Mucosa of descending colon (tissue), 3 donors: Measurements from ENCODE around the gene RBP3. TPM values are rescaled to one million over a fixed set of nuclear protein-coding genes. Genes with fewer than 3 reads are reported as not detected.
A peak's percentile ranks its signal among the peaks of the same experiment; 100 is the strongest.
"Not testable (repeated sequence)": the region's sequence is repeated elsewhere in the genome, so short reads cannot be mapped to it uniquely, and the experiment has no call there.

Experiments
- ATAC-seq: fragments of 200-7000 bp; cut with Tn5 transposase; one replicate; pipeline ENCODE4 v1.9.1; 2020; ENCODE audit warnings: mild to moderate bottlenecking, moderate library complexity
- DNase-seq, 3 donors: peaks; one replicate each; pipeline ENCODE4 v3.0.0-alpha.2; 2020
- H3K36me3 ChIP-seq: fragments of 200-600 bp; one replicate; pipeline ENCODE4 v1.8.0; 2021; ENCODE audit warnings: low read depth, mild to moderate bottlenecking
- H3K4me1 ChIP-seq: fragments of 200-600 bp; one replicate; pipeline ENCODE4 v1.8.0; 2021; ENCODE audit warnings: low read depth, mild to moderate bottlenecking
- H3K4me3 ChIP-seq: fragments of 200-600 bp; one replicate; pipeline ENCODE4 v1.8.0; 2021; ENCODE audit warnings: mild to moderate bottlenecking
- H3K9me3 ChIP-seq: fragments of 200-600 bp; one replicate; pipeline ENCODE4 v1.8.0; 2021; ENCODE audit warnings: mild to moderate bottlenecking
- intact Hi-C, 2 donors: fragments of 100-400 bp; cut with DNase I in 1 of 2; cut with micrococcal nuclease in 1 of 2; formaldehyde crosslinking; loops; one replicate each; pipeline versions ENCODE4 v1.11.0 to v1.11.1; 2022; cut with DNase I, micrococcal nuclease
- total RNA-seq, 3 donors: library from RNA; stranded (reverse); fragmentation: NEBNext Ultra II Directional in 2 of 3; extraction: Animal tissue kit (Norgen Biotek cat#: 25700) in 2 of 3; gene quantifications; one replicate each; pipeline versions ENCODE4 v1.2.1 to v1.2.4, GENCODE V29; 2021 to 2023
- TF ChIP-seq, protein P1 (sequence below): fragments of 200-600 bp; IDR thresholded peaks from one replicate; pipeline ENCODE4 v1.8.0; 2022; ENCODE audit warnings: antibody characterized with exemption, mild to moderate bottlenecking
- donor health status: DM: no; HTN: no; CAD: no; lungs with moderate emphysema.
- donor health status: DM: no; HTN: no; CAD: no.
- donor health status: DM: no; HTN: yes; CAD: no.

The RBP3 gene
- total RNA-seq, 3 donors from 2014 or later: not detected

DNA sequence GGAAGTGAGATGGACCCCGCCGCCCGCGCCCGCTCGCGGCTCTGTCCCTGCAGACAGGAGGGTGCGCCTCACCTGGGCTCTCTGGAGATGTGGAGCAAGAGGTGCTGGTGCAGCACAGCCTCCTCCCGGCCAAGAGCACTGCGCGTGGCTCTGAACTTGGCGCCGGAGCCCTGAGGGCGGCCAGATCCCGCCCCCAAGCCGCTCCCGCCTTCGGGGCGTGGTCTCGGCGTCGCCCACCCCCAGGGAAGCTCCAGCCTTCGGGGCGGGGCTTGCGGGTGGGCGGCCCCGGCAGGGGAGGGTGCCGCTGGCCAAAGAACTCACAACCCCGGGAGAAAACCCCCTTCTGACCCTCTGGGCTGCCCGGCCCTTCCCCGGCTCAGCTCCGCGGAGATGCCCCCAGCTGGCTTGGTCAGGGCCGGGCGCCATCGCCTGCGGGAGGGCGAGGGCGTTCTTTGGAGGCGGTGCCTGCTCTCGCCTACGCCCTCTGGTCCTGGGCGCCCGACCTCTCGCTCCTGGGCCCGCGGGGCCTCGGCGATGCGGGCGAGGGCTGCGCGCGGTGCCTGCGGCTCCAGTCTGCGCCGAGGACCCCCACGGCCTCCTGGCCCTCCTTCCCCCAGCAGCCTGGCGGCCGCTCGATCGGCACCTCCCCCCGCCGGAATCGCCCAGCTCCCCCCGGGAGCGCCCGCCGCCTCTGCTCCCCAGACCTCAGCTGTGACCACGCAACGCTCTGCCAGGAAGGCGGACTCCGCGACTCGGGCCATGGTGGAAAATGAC lies 36.2 kb downstream of the RBP3 start, which contains the start of gene ZNF488:
Gene ZNF488, minus strand, starts transcription at position 146 of the 774 bp plus-strand sequence. CDS start 15,464 bp downstream, outside the sequence.
- Histone ChIP-seq H3K4me3 (peak within 1 kb of the TSS; percentile 42), H3K9me3 (no peaks in the 10 kb centered on the region), H3K4me1 (peaks cover 24% of the 10 kb centered on the region), H3K36me3 (no peaks in the 10 kb centered on the region)
- intact Hi-C loops: no loop called here
- TF ChIP-seq, protein P1, sequence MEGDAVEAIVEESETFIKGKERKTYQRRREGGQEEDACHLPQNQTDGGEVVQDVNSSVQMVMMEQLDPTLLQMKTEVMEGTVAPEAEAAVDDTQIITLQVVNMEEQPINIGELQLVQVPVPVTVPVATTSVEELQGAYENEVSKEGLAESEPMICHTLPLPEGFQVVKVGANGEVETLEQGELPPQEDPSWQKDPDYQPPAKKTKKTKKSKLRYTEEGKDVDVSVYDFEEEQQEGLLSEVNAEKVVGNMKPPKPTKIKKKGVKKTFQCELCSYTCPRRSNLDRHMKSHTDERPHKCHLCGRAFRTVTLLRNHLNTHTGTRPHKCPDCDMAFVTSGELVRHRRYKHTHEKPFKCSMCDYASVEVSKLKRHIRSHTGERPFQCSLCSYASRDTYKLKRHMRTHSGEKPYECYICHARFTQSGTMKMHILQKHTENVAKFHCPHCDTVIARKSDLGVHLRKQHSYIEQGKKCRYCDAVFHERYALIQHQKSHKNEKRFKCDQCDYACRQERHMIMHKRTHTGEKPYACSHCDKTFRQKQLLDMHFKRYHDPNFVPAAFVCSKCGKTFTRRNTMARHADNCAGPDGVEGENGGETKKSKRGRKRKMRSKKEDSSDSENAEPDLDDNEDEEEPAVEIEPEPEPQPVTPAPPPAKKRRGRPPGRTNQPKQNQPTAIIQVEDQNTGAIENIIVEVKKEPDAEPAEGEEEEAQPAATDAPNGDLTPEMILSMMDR: no peak
- peak; percentile 97 for ATAC-seq
- peak; percentile 87 to 93 (median 88) for DNase-seq

DNA sequence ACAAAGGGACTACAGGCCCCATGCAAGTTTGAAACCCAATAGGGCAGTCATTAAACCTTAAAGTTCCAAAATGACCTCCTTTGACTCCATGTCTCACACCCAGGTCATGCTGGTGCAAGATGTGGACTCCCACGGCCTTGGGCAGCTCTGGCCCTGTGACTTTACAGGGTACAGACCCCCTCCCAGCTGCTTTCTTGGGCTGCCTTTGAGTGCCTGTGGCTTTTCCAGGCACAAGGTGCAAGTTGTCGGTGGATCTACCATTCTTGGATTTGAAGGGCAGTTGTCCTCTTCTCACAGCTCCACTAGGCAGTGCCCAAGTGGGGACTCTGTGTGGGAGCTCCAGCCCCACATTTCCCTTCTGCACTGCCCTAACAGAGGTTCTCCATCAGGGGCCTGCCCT lies 37.9 kb downstream of the RBP3 start:
- H3K4me3 ChIP-seq, H3K36me3 ChIP-seq, DNase-seq, ATAC-seq, H3K9me3 ChIP-seq, intact Hi-C loops: not testable (repeated sequence)
- peaks cover 17% of the 10 kb centered on the region for H3K4me1 ChIP-seq

GRCh38 chr10:47388879-47389278 lies 40.7 kb downstream of the RBP3 start:
- H3K9me3 ChIP-seq: no peaks in the 10 kb centered on the region
- peaks cover 2% of the 10 kb centered on the region for H3K4me1 ChIP-seq
- no peaks in the 10 kb centered on the region for H3K36me3 ChIP-seq
- TF ChIP-seq, protein P1: no peak
- DNase-seq (no peak), ATAC-seq (no peak)
- intact Hi-C loops: no loop called here
- H3K4me3 ChIP-seq: no peak overlapping the region

- DNase-seq (no peak), ATAC-seq (no peak)
- intact Hi-C loops: no loop called here
- Histone ChIP-seq H3K9me3 (no peaks in the 10 kb centered on the region), H3K4me1 (no peaks in the 10 kb centered on the region), H3K36me3 (no peaks in the 10 kb centered on the region), H3K4me3 (no peak overlapping the region)
- TF ChIP-seq, protein P1: no peak
Observed at GRCh38 chr10:47389619-47390018, 41.5 kb downstream of the RBP3 start.

DNA sequence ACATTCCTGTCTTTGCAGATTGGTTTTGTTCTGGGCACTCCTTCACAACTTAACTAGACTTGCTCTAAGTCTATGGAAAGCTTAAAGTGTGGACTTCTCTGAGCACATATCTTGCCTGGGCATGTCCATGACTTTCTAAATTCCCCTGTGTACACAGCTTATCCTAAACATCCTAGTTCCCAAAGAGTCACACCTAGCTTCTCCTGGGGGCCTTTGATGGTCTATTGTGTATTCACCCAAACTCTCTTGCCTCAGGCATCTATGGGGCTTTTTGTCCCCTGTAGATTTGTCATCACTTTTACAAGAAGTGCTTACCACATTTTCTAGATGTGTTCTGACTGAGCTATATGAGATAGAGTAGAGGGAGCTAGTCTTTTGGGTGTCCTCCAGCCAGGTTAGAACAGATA lies 48.2 kb downstream of the RBP3 start:
- no peaks in the 10 kb centered on the region for H3K9me3 ChIP-seq
- DNase-seq (no peak), ATAC-seq (no peak)
- no peaks in the 10 kb centered on the region for H3K36me3 ChIP-seq
- intact Hi-C loops: no loop called here
- H3K4me3 ChIP-seq: no peak overlapping the region
- TF ChIP-seq, protein P1: no peak
- no peaks in the 10 kb centered on the region for H3K4me1 ChIP-seq

DNA sequence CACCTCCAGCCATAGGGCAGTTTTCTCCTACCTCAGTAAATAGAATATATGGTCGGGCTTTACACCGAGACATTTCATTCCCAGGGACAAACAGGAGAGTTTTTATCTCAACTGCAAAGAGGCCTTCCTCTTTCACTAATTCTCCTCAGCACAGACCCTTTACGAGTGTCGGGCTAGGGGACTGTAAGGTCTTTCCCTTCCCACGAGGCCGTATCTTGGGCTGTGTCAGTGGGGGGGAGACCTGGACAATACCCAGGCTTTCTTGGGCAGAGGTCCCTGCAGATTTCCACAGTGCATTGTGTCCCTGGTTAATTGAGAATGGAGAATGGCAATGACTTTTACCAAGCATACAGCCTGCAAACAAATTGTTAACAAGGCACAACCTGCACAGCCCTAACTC lies 49.1 kb downstream of the RBP3 start:
- Histone ChIP-seq H3K4me3 (no peak overlapping the region), H3K36me3 (no peaks in the 10 kb centered on the region), H3K4me1 (no peaks in the 10 kb centered on the region), H3K9me3 (no peaks in the 10 kb centered on the region)
- DNase-seq (no peak), ATAC-seq (no peak)
- intact Hi-C loops: no loop called here
- TF ChIP-seq, protein P1: no peak
